Spleen (tissue), 11 donors: ENCODE results near the gene GSG1L. TPM values are rescaled to one million over a fixed set of nuclear protein-coding genes. Genes with fewer than 3 reads are reported as not detected.
A peak's percentile ranks its signal among the peaks of the same experiment; 100 is the strongest.
"Not testable (repeated sequence)": the region's sequence is repeated elsewhere in the genome, so short reads cannot be mapped to it uniquely, and the experiment has no call there.

Experiments
- DNase-seq: peaks from one replicate; pipeline ENCODE4 v3.0.0-alpha.2; 2020
- H3K27ac ChIP-seq, 8 donors: fragments of 200-600 bp; sonication (generic) in 7 of 8; 1 replicate in 4 of 8; 2 replicates in 4 of 8; pipeline versions ENCODE4 v1.5.0 to v1.8.0; 2016 to 2021; ENCODE audit warnings: inconsistent platforms in 4 of 8, mild to moderate bottlenecking in 4 of 8, moderate library complexity in 1 of 8
- H3K27me3 ChIP-seq, 7 donors: fragments of 200-600 bp; sonication (generic) in 6 of 7; replicated peaks in 1 of 7; 1 replicate in 4 of 7; 2 replicates in 3 of 7; pipeline versions ENCODE4 v1.5.0 to v1.8.0; 2016 to 2021; ENCODE audit warnings: inconsistent platforms in 3 of 7, mild to moderate bottlenecking in 1 of 7
- H3K36me3 ChIP-seq, 6 donors: fragments of 200-600 bp; sonication (generic) in 5 of 6; 1 replicate in 4 of 6; 2 replicates in 2 of 6; pipeline versions ENCODE4 v1.5.0 to v1.8.0; 2016 to 2021; ENCODE audit warnings: inconsistent platforms in 2 of 6
- H3K4me1 ChIP-seq, 6 donors: fragments of 200-600 bp; sonication (generic) in 5 of 6; 1 replicate in 3 of 6; 2 replicates in 3 of 6; pipeline versions ENCODE4 v1.5.0 to v1.8.0; 2016 to 2021; ENCODE audit warnings: inconsistent platforms in 3 of 6
- H3K4me3 ChIP-seq, 8 donors: fragments of 200-600 bp; sonication (generic) in 7 of 8; 1 replicate in 4 of 8; 2 replicates in 4 of 8; pipeline versions ENCODE4 v1.5.0 to v1.8.0; 2016 to 2021; ENCODE audit warnings: inconsistent platforms in 4 of 8, mild to moderate bottlenecking in 4 of 8, moderate library complexity in 2 of 8
- H3K9me3 ChIP-seq, 8 donors: fragments of 200-600 bp; sonication (generic) in 7 of 8; 1 replicate in 4 of 8; 2 replicates in 4 of 8; pipeline versions ENCODE4 v1.5.0 to v1.8.0; 2016 to 2021; ENCODE audit warnings: inconsistent platforms in 4 of 8
- POLR2A ChIP-seq, 3 donors: fragments of 450-650 bp; IDR thresholded peaks; one replicate each; pipeline ENCODE4 v1.5.1; 2017; ENCODE audit warnings: antibody characterized with exemption in 3 of 3, mild to moderate bottlenecking in 1 of 3
- POLR2AphosphoS5 ChIP-seq, 3 donors: sonication (generic); formaldehyde crosslinking; IDR thresholded peaks; one replicate each; pipeline ENCODE4 v1.5.1; 2017; ENCODE audit warnings: antibody characterized with exemption in 3 of 3
- WGBS, 5 donors: extraction: QIAGEN DNeasy Blood & Tissue Kit in 3 of 5; methylation state at CpG; one replicate each; pipeline versions ENCODE4 v1.1.5 to v1.1.7; 2013 to 2018; 5-methylcytosine and 5-hydroxymethylcytosine counted together
- intact Hi-C: fragments of 100-400 bp; cut with DNase I; formaldehyde crosslinking; loops from one replicate; pipeline ENCODE4 v1.15.0; 2023; ENCODE audit warnings: low total_unique reads
- polyA plus RNA-seq, 3 donors: library from polyadenylated mRNA; stranded (reverse); fragments of 200-250 nt; gene quantifications; one replicate each; pipeline ENCODE4 v1.2.1, GENCODE V29; 2013
- total RNA-seq, 7 donors: library from RNA; depleted of rRNA in 3 of 7; stranded (reverse); fragments of >200 nt in 3 of 7; fragmentation: NEBNext Ultra II Directional in 4 of 7; extraction: Animal tissue kit (Norgen Biotek cat#: 25700) in 4 of 7; gene quantifications; one replicate each; pipeline versions ENCODE4 v1.1.0 to v1.2.1, GENCODE V29; 2016 to 2021
- TF ChIP-seq, protein P1 (sequence below), 11 experiments: fragments of 200-600 bp in 7 of 11; fragments of 450-650 bp in 4 of 11; sonication (generic) in 4 of 11; IDR thresholded peaks in 8 of 11; conservative IDR thresholded peaks in 3 of 11; 1 replicate in 7 of 11; 2 replicates in 4 of 11; pipeline versions ENCODE4 v1.4.0 to v1.8.0; 2016 to 2021; ENCODE audit warnings: antibody characterized with exemption in 11 of 11, inconsistent platforms in 4 of 11, mild to moderate bottlenecking in 1 of 11
- donor health status: healthy with polysubstance abuse.
- donor health status: DM: no; HTN: no; CAD: no; lungs with moderate emphysema.
- donor health status: DM: no; HTN: no; CAD: no.
- donor health status: Bipolar disorder and iron deficiency.
- donor health status: healthy.
- donor health status: DM: no; HTN: no; CAD: no.
- donor health status: DM: yes; HTN: yes; CAD: no.

GSG1L gene
- total and polyA plus RNA-seq, 10 donors, result 0.22 to 0.58 (median 0.43) TPM; not detected in 6

DNA sequence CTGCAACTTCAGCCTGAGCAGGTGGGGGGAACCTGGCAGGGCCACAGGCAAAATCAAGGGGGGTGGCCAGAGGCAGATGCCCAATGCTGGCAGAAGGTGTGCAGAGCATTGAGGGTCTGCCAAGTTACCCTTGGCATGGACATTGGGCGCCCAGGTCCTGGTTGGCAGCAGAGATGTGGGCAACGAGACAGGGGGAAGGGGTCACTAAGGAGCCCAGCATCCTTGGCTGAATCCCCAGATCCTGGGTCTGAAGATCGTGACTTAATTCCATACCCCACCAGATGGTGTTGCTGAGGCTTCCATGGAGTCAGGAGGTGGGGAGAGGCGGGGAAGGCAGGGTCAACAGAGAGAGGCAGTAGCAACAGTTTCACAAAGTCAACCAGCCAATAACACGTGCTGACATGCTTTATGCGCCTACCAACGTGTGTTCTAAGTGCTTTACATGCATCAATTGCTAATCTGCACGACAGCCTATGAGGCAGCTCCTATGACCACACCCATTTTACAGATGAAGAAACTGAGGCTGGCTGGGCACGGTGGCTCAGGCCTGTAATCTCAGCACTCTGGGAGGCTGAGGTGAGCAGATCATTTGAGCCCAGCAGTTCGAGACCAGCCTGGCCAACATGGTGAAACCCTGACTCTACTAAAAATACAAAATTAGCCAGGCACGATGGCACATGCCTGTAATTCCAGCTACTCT is 83.3 kb downstream of the GSG1L start:
- no peaks in the 10 kb centered on the region for H3K4me1 ChIP-seq
- peak; percentile 34 for DNase-seq
- H3K36me3 ChIP-seq, result no peaks in the 10 kb centered on the region
- H3K27me3 ChIP-seq, result peaks cover 0 to 23% (median 0%) of the 10 kb centered on the region in 7 donors
- no peak overlapping the region for H3K27ac ChIP-seq
- intact Hi-C loops, result loop anchor here (10.0 kb wide), 1 partner anchor 245 kb away; no protein-coding TSS in a partner anchor
- H3K4me3 ChIP-seq, result no peak overlapping the region
- WGBS, 5 donors, result 71 to 74% (median 72%) methylated on average over 11 of the region's 11 CpGs
- TF ChIP-seq, protein P1, sequence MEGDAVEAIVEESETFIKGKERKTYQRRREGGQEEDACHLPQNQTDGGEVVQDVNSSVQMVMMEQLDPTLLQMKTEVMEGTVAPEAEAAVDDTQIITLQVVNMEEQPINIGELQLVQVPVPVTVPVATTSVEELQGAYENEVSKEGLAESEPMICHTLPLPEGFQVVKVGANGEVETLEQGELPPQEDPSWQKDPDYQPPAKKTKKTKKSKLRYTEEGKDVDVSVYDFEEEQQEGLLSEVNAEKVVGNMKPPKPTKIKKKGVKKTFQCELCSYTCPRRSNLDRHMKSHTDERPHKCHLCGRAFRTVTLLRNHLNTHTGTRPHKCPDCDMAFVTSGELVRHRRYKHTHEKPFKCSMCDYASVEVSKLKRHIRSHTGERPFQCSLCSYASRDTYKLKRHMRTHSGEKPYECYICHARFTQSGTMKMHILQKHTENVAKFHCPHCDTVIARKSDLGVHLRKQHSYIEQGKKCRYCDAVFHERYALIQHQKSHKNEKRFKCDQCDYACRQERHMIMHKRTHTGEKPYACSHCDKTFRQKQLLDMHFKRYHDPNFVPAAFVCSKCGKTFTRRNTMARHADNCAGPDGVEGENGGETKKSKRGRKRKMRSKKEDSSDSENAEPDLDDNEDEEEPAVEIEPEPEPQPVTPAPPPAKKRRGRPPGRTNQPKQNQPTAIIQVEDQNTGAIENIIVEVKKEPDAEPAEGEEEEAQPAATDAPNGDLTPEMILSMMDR (IDR thresholded peaks at IDR 0.05 in 8 of 11, conservative IDR thresholded peaks at IDR 0.05 in 3 of 11), result no peak
- TF ChIP-seq POLR2A (IDR thresholded peaks at IDR 0.05) (no peak), POLR2AphosphoS5 (IDR thresholded peaks at IDR 0.05) (no peak)
- peaks cover 0 to 6% (median 0%) of the 10 kb centered on the region in 8 donors for H3K9me3 ChIP-seq

DNA sequence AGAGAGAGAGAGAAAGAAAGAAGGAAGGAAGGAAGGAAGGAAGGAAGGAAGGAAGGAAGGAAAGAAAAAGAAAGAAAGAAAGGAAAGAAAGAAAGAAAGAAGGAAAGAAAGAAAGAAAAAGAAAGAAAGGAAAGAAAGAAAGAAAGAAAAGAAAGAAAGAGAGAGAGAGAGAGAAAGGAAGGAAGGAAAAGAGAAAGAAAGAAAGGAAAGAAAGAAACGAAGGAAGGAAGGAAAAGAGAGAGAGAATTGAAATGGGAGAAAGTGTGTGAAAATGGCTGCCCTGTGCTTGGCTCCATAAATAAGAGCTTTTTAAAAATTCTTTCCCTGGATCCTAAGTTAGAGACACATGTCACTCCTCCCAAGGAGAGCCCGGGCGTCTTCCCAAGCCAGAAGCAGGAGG is 83.8 kb downstream of the GSG1L start:
- not testable (repeated sequence) for H3K4me3 ChIP-seq, H3K4me1 ChIP-seq, H3K9me3 ChIP-seq, H3K27ac ChIP-seq, H3K36me3 ChIP-seq, DNase-seq
- peaks cover 0 to 25% (median 0%) of the 10 kb centered on the region in 7 donors for H3K27me3 ChIP-seq
- WGBS, 5 donors, result 70 to 74% (median 72%) methylated on average over 3 of the region's 3 CpGs
- intact Hi-C loops, result loop anchor here (10.0 kb wide), 1 partner anchor 245 kb away; no protein-coding TSS in a partner anchor

DNA sequence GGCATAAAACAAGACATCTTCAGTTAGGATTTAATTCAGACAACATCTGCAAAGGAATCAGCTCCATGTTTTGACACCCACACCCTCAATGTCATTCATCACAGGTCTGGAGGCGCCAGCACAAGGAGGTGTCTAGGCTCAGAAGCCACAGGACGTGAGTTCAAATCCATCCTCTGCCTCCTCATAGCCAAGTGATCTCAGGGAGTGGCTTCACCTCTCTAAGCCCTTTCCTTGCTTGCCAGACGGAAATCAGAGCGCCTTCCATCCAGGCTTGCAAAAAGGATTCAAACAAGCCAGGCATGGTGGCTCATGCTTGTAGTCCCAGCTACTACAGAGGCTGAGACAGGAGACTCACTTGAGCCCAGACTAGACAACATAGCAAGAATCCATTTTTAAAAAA is 84.6 kb downstream of the GSG1L start:
- peak; percentile 6 for DNase-seq
- H3K9me3 ChIP-seq, result peaks cover 0 to 6% (median 0%) of the 10 kb centered on the region in 8 donors
- TF ChIP-seq, protein P1 (IDR thresholded peaks at IDR 0.05 in 8 of 11, conservative IDR thresholded peaks at IDR 0.05 in 3 of 11), result no peak
- TF ChIP-seq POLR2A (IDR thresholded peaks at IDR 0.05) (no peak), POLR2AphosphoS5 (IDR thresholded peaks at IDR 0.05) (no peak)
- WGBS, 5 donors, result 87 to 93% (median 88%) methylated on average over 4 of the region's 4 CpGs
- H3K27me3 ChIP-seq, result peaks cover 0 to 25% (median 0%) of the 10 kb centered on the region in 7 donors
- H3K4me1 ChIP-seq, result no peaks in the 10 kb centered on the region
- no peak overlapping the region for H3K4me3 ChIP-seq
- H3K27ac ChIP-seq, result no peak overlapping the region
- no peaks in the 10 kb centered on the region for H3K36me3 ChIP-seq
- intact Hi-C loops, result no loop called here

DNA sequence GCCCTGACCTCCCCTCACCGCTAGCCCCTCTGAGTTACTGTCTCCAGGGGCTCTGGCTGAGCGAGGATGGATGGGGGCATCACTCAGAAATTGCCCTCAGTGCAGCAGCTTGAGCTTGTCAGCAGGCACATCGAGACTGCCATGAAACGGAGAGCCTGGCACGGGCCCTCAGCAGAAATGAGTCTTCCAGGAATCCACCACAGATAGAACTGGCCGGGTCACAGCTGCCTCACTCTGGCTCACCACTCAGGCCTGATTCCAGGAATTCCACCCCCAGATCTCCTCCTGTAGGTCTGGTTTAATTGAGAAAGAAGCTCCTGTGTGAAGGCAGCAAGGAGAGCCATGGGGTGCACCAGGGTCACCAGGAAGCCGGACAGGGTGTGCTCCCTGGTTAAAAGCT is 85.5 kb downstream of the GSG1L start:
- Histone ChIP-seq H3K27ac (no peak overlapping the region), H3K27me3 (peaks cover 0 to 25% (median 0%) of the 10 kb centered on the region in 7 donors), H3K36me3 (no peaks in the 10 kb centered on the region), H3K4me3 (no peak overlapping the region), H3K4me1 (no peaks in the 10 kb centered on the region), H3K9me3 (peaks cover 0 to 2% (median 0%) of the 10 kb centered on the region in 8 donors)
- DNase-seq, result peak; percentile 25
- intact Hi-C loops, result no loop called here
- 65 to 80% (median 73%) methylated on average over 5 to 7 of the region's 7 CpGs for WGBS, 5 donors
- TF ChIP-seq POLR2AphosphoS5 (IDR thresholded peaks at IDR 0.05), result no peak
- TF ChIP-seq, protein P1 (IDR thresholded peaks at IDR 0.05 in 8 of 11, conservative IDR thresholded peaks at IDR 0.05 in 3 of 11), result no peak
- TF ChIP-seq POLR2A (IDR thresholded peaks at IDR 0.05), result no peak
